Adipose tissue (tissue), 3 donors: ENCODE measurements around the gene GAPT. TPM values are rescaled to one million over a fixed set of nuclear protein-coding genes. Genes with fewer than 3 reads are reported as not detected.

Experiments
- H3K27ac ChIP-seq: one replicate; pipeline ENCODE4 v1.5.1; 2013; ENCODE audit warnings: low read depth, low read length
- polyA plus RNA-seq, 3 donors: library from polyadenylated mRNA; stranded (reverse); fragments of 200-250 nt; gene quantifications; one replicate each; pipeline ENCODE4 v1.2.3, GENCODE V29; 2013
- donor health status: healthy with polysubstance abuse.
- donor health status: Bipolar disorder and iron deficiency.
- donor health status: healthy.

Gene GAPT
- polyA plus RNA-seq, 3 donors = 0.32 to 1.1 (median 1.0) TPM

- H3K27ac ChIP-seq = no peak overlapping the region
Observed at GRCh38 chr5:58545912-58546311, 54.7 kb downstream of the GAPT start.

Other genes with a start within 250 kb of the GAPT start
- 10 to 100 TPM in 2 of 3 donors, 1 to 10 TPM in 1; 6.0 to 27.2 (median 24.2) TPM for gene PLK2, start 31.3 kb upstream of the GAPT start, polyA plus RNA-seq
- gene RAB3C, start 91.6 kb downstream of the GAPT start, polyA plus RNA-seq = 1 to 10 TPM in 2 of 3 donors, under 1 TPM in 1; 0.34 to 5.5 (median 2.7) TPM